Neural cell (in vitro differentiated cells): ENCODE results near the gene RTP4. TPM values are rescaled to one million over a fixed set of nuclear protein-coding genes. Genes with fewer than 3 reads are reported as not detected.

ENCODE experiments used
- H2AFZ ChIP-seq: fragments of 200-600, 300-800 bp; sonication (generic), shearing (Covaris generic); 2 replicates; pipeline ENCODE4 v1.6.0; 2014; ENCODE audit warnings: low read depth, mild to moderate bottlenecking, antibody characterized with exemption, low read length, moderate library complexity
- H3F3A ChIP-seq: fragments of 200-600 bp; shearing (Covaris generic); 2 replicates; pipeline ENCODE4 v1.6.1; 2016; ENCODE audit warnings: mild to moderate bottlenecking, moderate library complexity, mixed read lengths, antibody characterized with exemption, low read length; ENCODE audit not compliant: insufficient read depth, poor library complexity, severe bottlenecking
- H3K27ac ChIP-seq: fragments of 200-600, 300-800 bp; sonication (generic), shearing (Covaris generic); 2 replicates; pipeline ENCODE4 v1.5.1; 2014; ENCODE audit warnings: mild to moderate bottlenecking, low read length, moderate library complexity
- H3K27me3 ChIP-seq: fragments of 300-800, 200-600 bp; sonication (generic), shearing (Covaris generic); 2 replicates; pipeline ENCODE4 v1.6.0; 2014; ENCODE audit warnings: mild to moderate bottlenecking, low read depth, low read length, moderate library complexity; ENCODE audit not compliant: insufficient read depth
- H3K36me3 ChIP-seq: fragments of 300-800, 200-600 bp; sonication (generic), shearing (Covaris generic); 2 replicates; pipeline ENCODE4 v1.5.1; 2014; ENCODE audit warnings: mild to moderate bottlenecking, antibody characterized with exemption, low read length, moderate library complexity; ENCODE audit not compliant: insufficient read depth
- H3K4me2 ChIP-seq: fragments of 300-800, 200-600 bp; sonication (generic), shearing (Covaris generic); 2 replicates; pipeline ENCODE4 v1.6.0; 2014; ENCODE audit warnings: mild to moderate bottlenecking, low read length
- H3K4me3 ChIP-seq: fragments of 300-800, 200-600 bp; sonication (generic), shearing (Covaris generic); 2 replicates; pipeline ENCODE4 v1.5.1; 2014; ENCODE audit warnings: mild to moderate bottlenecking, low read length, moderate library complexity
- H3K79me2 ChIP-seq: fragments of 200-600 bp; shearing (Covaris generic); replicated peaks from 2 replicates; pipeline ENCODE4 v1.6.0; 2014; ENCODE audit warnings: mild to moderate bottlenecking, low read length, moderate library complexity; ENCODE audit not compliant: insufficient read depth
- H3K9ac ChIP-seq: fragments of 300-800, 200-600 bp; sonication (generic), shearing (Covaris generic); 2 replicates; pipeline ENCODE4 v1.6.1; 2016; ENCODE audit warnings: mild to moderate bottlenecking, low read length, mixed read lengths
- H3K9me2 ChIP-seq: fragments of 200-600 bp; shearing (Covaris generic); 2 replicates; pipeline ENCODE4 v1.6.1; 2016; ENCODE audit warnings: mild to moderate bottlenecking, low read length, mixed read lengths; ENCODE audit not compliant: insufficient read depth
- H3K9me3 ChIP-seq: fragments of 200-600, 300-800 bp; sonication (generic), shearing (Covaris generic); 2 replicates; pipeline ENCODE4 v1.6.1; 2016; ENCODE audit warnings: mild to moderate bottlenecking, mixed run types, low read length, moderate library complexity, mixed read lengths
- H4K20me1 ChIP-seq: fragments of 200-600 bp; shearing (Covaris generic); 2 replicates; pipeline ENCODE4 v1.6.1; 2016; ENCODE audit warnings: mild to moderate bottlenecking, mixed run types; ENCODE audit not compliant: insufficient read depth
- EP300 ChIP-seq: fragments of 450-650 bp; conservative IDR thresholded peaks from 2 replicates; pipeline ENCODE4 v1.6.1; 2014; ENCODE audit warnings: antibody characterized with exemption, mild to moderate bottlenecking, moderate library complexity; ENCODE audit not compliant: poor library complexity, severe bottlenecking
- EZH2 ChIP-seq: fragments of 200-600, 300-800 bp; shearing (Covaris generic), sonication (generic); IDR thresholded peaks from 2 replicates; pipeline ENCODE4 v1.6.1; 2014; ENCODE audit warnings: antibody characterized with exemption, low read length, borderline replicate concordance, mild to moderate bottlenecking; ENCODE audit not compliant: insufficient read depth, poor library complexity, severe bottlenecking
- MXI1 ChIP-seq: fragments of 450-650 bp; conservative IDR thresholded peaks from 2 replicates; pipeline ENCODE4 v1.6.1; 2014; ENCODE audit warnings: antibody characterized with exemption, mild to moderate bottlenecking; ENCODE audit not compliant: poor library complexity, severe bottlenecking
- POLR2AphosphoS5 ChIP-seq: IDR thresholded peaks from 2 replicates; pipeline ENCODE4 v1.6.1; 2012
- RAD21 ChIP-seq: fragments of 450-650 bp; conservative IDR thresholded peaks from 2 replicates; pipeline ENCODE4 v1.6.1; 2014; ENCODE audit warnings: antibody characterized with exemption, mild to moderate bottlenecking, moderate library complexity
- SMC3 ChIP-seq: fragments of 450-650 bp; conservative IDR thresholded peaks from 2 replicates; pipeline ENCODE4 v1.6.1; 2014; ENCODE audit warnings: antibody characterized with exemption, mild to moderate bottlenecking, moderate library complexity; ENCODE audit not compliant: poor library complexity
- TAF1 ChIP-seq: IDR thresholded peaks from 2 replicates; pipeline ENCODE4 v1.6.1; 2012; ENCODE audit warnings: low read depth
- polyA plus RNA-seq: library from polyadenylated mRNA; depleted of rRNA; stranded (reverse); fragments of >200 nt; gene quantifications from 2 replicates; pipeline ENCODE4 v1.2.3, GENCODE V29; 2014
- TF ChIP-seq, protein P1 (sequence below): IDR thresholded peaks from 2 replicates; pipeline ENCODE4 v1.6.1; 2012; ENCODE audit warnings: borderline replicate concordance
- TF ChIP-seq, protein P2 (sequence below): fragments of 450-650 bp; IDR thresholded peaks from 2 replicates; pipeline ENCODE4 v1.5.1; 2014; ENCODE audit warnings: antibody characterized with exemption, mild to moderate bottlenecking, moderate library complexity; ENCODE audit not compliant: poor library complexity, severe bottlenecking

RTP4 gene
- polyA plus RNA-seq, 1 donor from 2014 or later, result not detected

DNA sequence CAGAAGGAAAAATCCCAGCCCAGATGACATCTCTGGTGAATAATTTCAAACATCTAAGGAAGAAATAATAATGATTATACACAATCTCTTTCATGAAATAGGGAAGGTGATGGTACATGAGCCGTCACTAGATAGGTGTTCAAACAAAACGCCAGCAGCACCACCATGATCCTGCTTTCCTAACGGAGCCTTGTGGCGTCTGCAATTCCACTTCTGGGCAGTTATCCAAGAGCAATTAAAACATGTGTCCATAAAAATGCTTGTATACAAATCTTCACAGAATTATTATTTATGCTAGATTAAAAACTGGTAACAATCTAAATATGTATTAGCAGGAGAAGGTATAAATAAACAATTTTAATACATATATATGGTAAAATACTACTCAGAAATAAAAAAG, 33.7 kb downstream of the RTP4 start:
- H3K79me2 ChIP-seq, result no peaks in the 10 kb centered on the region
- no peaks in the 10 kb centered on the region for H4K20me1 ChIP-seq
- TF ChIP-seq MXI1 (no peak), EZH2 (no peak), POLR2AphosphoS5 (no peak), RAD21 (no peak), SMC3 (no peak), EP300 (no peak), TAF1 (no peak)
- TF ChIP-seq, protein P1, sequence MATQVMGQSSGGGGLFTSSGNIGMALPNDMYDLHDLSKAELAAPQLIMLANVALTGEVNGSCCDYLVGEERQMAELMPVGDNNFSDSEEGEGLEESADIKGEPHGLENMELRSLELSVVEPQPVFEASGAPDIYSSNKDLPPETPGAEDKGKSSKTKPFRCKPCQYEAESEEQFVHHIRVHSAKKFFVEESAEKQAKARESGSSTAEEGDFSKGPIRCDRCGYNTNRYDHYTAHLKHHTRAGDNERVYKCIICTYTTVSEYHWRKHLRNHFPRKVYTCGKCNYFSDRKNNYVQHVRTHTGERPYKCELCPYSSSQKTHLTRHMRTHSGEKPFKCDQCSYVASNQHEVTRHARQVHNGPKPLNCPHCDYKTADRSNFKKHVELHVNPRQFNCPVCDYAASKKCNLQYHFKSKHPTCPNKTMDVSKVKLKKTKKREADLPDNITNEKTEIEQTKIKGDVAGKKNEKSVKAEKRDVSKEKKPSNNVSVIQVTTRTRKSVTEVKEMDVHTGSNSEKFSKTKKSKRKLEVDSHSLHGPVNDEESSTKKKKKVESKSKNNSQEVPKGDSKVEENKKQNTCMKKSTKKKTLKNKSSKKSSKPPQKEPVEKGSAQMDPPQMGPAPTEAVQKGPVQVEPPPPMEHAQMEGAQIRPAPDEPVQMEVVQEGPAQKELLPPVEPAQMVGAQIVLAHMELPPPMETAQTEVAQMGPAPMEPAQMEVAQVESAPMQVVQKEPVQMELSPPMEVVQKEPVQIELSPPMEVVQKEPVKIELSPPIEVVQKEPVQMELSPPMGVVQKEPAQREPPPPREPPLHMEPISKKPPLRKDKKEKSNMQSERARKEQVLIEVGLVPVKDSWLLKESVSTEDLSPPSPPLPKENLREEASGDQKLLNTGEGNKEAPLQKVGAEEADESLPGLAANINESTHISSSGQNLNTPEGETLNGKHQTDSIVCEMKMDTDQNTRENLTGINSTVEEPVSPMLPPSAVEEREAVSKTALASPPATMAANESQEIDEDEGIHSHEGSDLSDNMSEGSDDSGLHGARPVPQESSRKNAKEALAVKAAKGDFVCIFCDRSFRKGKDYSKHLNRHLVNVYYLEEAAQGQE, result no peak
- TF ChIP-seq, protein P2, sequence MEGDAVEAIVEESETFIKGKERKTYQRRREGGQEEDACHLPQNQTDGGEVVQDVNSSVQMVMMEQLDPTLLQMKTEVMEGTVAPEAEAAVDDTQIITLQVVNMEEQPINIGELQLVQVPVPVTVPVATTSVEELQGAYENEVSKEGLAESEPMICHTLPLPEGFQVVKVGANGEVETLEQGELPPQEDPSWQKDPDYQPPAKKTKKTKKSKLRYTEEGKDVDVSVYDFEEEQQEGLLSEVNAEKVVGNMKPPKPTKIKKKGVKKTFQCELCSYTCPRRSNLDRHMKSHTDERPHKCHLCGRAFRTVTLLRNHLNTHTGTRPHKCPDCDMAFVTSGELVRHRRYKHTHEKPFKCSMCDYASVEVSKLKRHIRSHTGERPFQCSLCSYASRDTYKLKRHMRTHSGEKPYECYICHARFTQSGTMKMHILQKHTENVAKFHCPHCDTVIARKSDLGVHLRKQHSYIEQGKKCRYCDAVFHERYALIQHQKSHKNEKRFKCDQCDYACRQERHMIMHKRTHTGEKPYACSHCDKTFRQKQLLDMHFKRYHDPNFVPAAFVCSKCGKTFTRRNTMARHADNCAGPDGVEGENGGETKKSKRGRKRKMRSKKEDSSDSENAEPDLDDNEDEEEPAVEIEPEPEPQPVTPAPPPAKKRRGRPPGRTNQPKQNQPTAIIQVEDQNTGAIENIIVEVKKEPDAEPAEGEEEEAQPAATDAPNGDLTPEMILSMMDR, result no peak
- H3K4me3 ChIP-seq, result no peak overlapping the region
- no peaks in the 10 kb centered on the region for H3K27me3 ChIP-seq
- H3K9me3 ChIP-seq, result no peaks in the 10 kb centered on the region
- H3K9ac ChIP-seq, result no peak overlapping the region
- no peak overlapping the region for H3K27ac ChIP-seq
- H2AFZ ChIP-seq, result no peak overlapping the region
- no peaks in the 10 kb centered on the region for H3F3A ChIP-seq
- H3K36me3 ChIP-seq, result no peaks in the 10 kb centered on the region
- no peak overlapping the region for H3K4me2 ChIP-seq
- H3K9me2 ChIP-seq, result no peaks in the 10 kb centered on the region

DNA sequence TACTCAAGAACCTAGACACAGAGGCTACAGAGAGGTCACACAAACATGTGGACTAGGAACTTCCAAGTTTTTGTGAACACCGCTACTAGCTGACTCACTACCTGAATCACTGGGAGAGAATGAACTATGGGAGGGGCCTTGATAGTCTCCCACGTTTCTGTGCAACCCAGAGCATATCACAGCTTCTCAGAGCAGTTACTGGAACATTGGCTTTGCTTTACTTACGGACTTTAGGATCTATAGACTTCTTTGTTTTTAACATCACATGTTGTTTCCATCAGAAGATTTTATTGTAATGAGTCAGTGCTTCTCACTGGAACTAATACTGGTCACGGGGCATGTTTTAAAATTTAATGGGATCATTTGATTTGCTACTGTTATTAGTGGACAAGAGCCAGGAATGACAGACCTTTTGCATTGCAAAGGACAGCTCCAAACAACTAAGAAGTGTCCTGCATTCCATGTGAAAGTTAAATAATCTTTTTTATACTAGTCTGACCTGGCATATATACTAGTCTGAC, 35.6 kb downstream of the RTP4 start:
- Histone ChIP-seq H3K9me3 (no peaks in the 10 kb centered on the region), H3K27me3 (no peaks in the 10 kb centered on the region), H3K9me2 (no peaks in the 10 kb centered on the region), H3F3A (no peaks in the 10 kb centered on the region), H3K9ac (no peak overlapping the region), H3K27ac (no peak overlapping the region), H4K20me1 (no peaks in the 10 kb centered on the region), H3K79me2 (no peaks in the 10 kb centered on the region), H3K4me3 (no peak overlapping the region), H3K4me2 (no peak overlapping the region), H3K36me3 (no peaks in the 10 kb centered on the region), H2AFZ (no peak overlapping the region)
- no peak for TF ChIP-seq MXI1
- TF ChIP-seq, protein P2, result no peak
- TF ChIP-seq POLR2AphosphoS5, result no peak
- TF ChIP-seq, protein P1, result no peak
- TF ChIP-seq TAF1, result no peak
- no peak for TF ChIP-seq RAD21
- TF ChIP-seq SMC3, result no peak
- no peak for TF ChIP-seq EZH2
- TF ChIP-seq EP300, result no peak
